ENCODE data around the gene RRAD.
A peak's percentile ranks its signal among the peaks of the same experiment; 100 is the strongest.
"Not testable (repeated sequence)": the region's sequence is repeated elsewhere in the genome, so short reads cannot be mapped to it uniquely, and the experiment has no call there.

Gene RRAD

DNA sequence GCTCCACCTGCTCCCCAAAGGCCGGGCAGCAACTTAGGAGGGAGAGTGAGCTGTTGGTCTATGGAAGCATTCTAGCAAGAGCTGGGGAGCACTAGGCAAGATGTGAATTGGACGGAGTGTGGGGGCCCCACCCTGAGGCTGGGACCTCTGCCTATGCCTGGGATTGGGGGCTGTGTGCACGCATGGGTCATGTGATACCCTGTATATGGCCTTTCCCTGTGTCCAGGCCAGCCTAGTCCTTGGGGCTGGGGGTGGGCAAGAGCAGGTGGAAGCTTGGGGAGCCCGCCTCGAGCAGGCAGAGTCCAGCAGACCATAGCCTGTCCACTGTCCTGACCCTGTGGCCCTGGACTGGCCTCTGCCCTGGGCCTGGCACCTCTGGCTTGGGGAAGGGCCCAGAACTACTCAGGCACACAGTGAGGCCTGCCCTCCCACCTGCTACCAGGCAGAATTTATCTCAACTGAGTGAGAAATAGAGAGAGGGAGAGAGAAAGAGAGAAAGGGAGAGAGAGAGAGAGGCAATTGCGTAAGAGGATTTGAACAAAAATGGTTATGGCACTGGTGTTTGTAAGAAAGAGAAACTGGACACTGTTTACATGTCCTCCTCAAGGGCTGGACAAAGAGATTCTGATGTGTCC is 25.9 kb downstream of the RRAD start:
- peak; percentile 41 for DNase-seq

DNA sequence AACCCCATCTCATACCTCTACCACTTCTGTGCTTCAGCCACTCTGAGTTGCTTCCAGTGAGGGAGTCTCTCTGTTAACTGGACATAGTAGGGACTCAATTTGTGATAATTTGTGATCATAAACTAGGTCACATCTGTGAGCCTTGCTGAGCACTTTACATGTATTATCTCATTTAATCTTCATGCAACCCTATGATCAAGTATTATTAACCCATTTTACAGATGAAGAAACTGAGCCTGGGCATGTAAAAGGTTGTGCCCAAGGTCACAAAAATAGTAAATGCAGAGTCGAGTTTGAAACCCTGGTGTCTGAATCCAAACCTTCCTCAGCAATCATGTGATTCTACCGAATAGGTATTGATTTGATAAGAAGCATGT is 26.4 kb downstream of the RRAD start:
- no peak for DNase-seq

DNA sequence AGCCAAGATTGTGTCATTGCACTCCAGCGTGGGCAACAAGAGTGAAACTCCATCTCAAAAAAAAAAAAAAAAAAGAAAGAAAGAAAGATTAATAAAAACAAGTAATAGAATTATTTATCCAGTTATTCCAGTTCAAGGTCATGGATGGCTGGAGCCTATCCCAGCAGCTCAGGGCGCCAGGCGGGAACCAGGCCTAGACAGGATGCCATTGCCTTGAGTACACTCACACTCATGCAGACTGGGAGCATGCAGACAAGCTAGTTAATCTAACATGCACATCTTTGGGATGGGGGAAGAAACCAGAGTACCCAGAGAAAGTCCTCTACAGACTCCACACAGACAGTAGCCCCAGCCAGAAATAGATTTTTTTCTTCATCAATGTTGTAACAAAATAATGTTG is 27.1 kb downstream of the RRAD start:
- DNase-seq: no peak

DNA sequence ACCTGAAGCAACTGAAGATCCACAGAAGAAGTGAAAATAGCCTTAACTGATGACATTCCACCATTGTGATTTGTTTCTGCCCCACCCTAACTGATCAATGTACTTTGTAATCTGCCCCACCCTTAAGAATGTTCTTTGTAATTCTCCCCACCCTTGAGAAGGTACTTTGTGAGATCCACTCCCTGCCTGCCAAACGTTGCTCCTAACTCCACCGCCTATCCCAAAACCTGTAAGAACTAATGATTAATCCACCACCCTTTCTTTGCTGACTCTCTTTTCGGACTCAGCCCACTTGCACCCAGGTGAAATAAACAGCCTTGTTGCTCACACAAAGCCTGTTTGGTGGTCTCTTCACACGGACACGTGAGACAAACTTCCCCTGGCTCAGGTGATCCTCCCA is 28.7 kb downstream of the RRAD start:
- not testable (repeated sequence) for DNase-seq

DNA sequence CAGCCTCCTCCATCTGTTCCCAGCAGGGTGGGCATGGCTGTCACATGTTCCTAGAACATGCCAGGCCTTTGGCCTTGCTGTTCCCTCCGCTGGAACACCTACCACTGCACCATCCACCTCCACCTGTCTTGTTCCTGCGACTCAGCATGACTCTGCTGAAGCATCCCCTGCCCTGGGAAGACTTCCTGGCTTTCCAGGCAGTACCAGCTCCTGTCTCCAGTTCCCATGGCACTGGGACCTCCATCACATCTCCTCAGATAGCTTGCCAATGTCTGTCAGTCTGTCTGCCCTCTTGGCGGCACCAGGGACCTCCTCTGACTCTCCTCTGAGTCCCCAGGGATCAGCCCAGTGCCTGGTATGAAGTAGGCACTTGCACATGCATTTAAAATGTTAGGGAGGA is 29.3 kb downstream of the RRAD start:
- DNase-seq: no peak

DNA sequence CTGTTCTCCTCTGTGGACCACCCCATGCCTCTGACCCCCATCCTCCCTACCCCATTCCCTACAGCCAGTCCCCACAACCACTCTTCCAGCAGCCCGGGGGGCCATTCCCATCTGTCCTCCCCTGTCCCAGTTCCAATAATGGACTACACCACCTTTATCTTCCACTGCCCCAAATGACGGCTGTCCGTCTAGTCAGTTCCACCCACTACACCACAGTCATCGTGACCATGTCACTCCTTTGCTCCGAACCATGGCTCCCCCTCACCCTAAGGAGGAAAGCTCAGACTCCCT is 29.7 kb downstream of the RRAD start:
- no peak for DNase-seq

DNA sequence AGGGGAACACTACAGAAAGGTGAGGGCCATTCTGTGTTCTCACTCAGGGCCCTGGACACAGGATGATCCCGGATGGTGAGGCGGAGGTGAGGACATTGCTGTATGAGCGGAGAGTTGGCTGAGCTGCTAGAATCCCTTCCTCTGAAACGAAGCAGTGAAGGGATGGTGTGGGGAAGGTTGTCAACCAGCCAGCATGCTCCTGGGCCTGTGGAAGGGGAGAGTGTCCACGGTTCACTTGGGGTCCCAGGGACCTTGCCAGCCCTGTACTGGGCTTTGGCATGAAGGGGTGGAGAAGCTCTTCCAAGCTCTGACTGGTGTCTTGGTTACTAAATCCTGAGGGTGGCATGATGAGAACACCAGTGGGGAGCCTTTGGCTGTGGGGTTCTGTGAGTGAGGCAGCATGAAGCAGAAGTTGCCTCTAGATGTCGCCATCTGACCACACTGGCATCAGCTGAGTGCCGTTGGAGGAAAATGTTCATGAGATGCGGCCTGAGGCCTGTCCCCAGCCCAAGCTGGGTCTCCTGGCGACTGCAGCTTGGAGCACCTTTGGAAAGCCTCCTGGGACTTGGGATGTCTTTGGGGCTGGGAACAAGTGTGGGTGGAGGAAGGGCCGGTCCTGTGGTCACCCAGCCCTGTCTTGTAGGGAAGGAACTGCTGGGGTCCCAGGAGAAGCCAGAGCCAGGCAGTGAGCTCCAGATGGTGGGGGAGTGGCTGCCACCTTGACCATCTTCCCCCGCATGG is 30.2 kb downstream of the RRAD start:
- DNase-seq: peak; percentile 92

DNA sequence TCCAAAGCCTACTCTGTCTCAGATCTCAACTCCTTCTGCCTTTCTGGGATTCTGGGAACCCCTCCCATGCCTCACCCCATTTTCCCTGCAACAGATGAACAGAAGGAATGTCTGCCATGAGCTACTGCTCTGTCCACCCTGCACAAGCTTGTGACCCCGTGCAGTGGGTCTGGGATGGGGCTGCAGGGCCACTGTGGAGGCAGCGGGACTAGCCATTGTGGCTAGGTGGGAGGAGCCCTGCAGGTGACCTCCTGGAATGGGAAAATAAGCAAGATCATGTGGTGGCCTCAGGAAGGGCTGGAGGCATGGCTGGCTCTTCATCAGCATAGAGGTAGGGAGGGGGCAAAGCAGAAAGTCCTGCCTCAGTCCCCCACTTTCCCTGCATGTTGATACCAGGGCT is 31.3 kb downstream of the RRAD start:
- no peak for DNase-seq

DNA sequence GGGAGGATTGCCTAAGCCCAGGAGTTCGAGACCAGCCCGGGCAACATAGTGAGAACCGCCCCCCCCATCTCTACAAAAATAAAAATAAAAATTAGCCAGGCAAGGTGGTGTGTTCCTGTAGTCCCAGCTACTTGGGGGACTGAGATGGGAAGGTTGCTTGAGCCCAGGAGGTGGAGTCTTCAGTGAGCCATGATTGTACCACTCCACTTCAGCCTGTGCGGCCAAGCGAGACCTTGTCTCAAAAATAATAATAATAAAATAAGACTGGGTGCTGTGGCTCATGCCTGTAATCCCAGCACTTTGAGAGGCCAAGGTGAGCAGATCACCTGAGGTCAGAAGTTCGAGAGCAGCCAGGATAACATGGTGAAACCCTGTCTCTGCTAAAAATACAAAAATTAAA is 33.5 kb downstream of the RRAD start:
- no peak for DNase-seq

DNA sequence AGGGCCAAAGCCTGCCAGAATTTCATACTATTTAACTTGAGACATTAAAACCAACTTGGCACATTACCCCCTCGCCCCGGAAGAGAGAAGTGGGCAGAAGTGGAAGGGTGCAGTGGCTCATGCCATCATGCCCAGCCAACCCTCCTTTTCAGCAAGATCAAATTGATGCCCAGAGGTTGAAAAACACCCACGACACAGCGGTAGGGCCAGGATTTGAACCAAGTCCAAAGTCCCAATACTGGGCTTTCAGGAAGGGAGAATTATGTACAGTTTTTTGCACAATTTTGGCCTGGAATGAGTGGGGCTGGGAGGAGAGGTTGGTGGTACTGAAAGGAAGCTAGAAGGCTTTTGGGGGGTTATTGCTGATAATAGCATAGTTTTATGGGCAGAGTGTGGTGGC is 34.0 kb downstream of the RRAD start:
- DNase-seq: no peak

DNA sequence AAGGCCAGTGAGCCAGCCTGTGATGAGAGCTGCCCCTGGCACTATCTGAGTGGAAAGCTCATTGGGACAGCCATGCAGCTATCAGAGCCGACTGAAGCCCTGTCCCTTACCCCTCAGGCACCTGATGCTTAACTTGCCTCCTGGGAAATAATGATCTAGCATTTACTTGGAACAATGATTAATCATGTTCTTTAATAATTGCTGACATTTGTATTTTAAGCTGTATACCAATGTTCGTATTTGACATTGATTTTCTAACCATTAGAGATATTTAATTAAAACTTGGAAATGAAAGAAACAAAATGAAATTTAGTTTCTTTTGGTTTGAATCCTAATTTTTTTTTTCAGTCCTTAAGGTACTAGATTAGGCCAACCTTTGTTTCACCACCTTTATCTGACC is 34.5 kb downstream of the RRAD start:
- no peak for DNase-seq

DNA sequence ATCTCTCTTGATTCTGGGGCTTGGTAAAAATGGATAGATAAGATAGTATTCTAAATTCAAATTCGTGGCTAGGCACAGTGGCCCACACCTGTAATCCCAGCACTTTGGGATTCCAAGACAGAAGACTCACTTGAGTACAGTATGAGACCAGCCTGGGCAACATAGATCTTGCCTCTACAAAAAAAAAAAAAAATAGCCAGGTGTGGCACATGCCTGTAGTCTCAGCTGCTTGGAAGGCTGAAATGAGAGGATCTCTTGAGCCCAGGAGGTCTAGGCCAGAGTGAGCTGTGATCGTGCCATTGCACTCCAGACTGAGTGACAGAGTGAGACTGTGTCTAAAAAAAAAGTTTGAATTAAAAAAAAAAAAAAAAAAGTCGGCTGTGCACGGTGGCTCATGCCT is 35.7 kb downstream of the RRAD start:
- DNase-seq: no peak

DNA sequence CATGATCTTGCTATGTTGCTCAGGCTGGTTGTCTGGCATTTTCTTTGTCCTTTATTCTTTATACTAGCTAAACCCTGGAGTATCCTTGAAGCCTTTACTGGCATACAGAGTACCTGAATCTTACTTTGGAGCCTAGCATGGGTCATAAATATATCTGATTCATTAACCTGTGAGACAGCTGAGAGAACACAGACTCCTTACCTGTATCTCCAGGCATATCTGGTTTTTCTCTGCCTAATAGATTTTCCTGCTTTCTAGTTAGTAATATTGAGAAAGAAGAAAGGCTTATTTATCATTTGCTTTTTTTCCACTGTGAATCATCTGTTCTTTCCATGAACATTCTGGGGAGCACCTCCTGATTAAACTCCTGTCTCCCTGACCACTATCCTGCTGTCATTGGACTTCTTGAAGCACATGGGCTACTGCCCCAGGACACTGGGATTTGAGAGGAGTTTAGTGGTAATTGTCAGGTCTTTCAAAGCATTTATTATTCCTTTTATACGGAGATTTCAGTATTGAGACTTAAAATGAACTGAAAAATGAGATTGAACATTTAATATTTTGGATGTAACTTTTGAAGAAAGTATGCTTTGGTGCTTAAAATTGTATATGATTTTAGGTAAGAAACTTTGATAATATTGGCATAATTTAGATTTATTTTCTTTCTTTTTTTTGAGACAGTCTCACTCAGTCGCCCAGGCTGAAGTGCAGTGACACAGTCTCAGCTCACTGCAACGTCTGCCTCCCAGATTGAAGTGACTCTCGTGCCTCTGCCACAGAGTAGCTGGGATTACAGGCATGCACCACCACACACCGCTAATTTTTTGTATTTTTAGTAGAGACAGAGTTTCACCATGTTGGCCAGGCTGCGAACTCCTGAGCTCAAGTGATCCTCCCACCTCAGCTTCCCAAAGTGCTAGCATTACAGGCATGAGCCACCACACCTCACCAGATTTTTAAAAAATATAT is 36.4 kb downstream of the RRAD start:
- DNase-seq: no peak

DNA sequence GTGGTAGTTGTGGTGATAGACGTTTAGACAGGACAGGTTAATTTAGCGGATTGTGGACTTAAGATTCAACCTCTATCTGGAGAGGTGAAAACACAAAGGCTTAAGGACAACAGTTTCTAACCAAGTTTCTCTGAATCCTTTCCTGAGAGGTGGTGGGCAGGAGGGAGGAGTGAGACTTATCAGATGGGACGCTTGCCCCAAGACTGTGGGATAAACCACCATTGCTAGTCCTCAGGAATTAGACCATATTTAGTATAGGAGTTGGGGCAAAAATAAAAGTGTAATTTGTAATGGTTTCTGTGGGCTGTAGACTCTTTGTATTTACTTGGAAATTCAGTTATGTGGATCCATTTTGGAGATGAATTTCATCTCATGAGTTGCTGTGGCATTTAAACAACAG is 38.4 kb downstream of the RRAD start:
- DNase-seq: peak; percentile 56

DNA sequence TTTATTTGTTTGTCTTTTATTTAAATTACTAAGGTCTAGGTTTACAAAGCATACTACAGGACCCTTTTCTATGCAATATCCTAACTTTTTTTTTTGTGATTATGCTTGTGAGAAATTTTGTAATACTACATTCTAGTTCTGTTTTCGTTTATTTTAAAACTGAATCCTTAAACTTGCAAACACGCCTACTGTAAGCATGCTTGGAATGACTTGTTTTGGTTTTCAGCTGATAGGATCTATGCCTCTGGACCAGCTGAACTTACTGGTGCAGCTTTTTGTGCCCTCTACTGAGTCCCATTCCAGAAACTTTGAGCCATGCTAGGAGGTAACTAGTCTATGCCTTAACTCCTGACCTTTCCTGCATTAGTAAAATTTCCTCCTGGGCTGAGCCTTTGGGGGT is 39.0 kb downstream of the RRAD start:
- no peak for DNase-seq

DNA sequence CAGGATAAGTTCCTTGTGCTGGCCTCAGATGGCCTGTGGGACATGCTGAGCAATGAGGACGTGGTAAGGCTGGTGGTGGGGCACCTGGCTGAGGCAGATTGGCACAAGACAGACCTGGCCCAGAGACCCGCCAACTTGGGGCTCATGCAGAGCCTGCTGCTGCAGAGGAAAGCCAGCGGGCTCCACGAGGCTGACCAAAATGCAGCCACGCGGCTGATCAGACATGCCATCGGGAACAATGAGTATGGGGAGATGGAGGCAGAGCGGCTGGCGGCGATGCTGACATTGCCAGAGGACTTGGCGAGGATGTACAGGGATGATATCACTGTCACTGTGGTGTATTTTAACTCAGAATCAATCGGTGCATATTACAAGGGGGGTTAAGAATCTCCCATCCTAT is 39.8 kb downstream of the RRAD start:
- DNase-seq: no peak

DNA sequence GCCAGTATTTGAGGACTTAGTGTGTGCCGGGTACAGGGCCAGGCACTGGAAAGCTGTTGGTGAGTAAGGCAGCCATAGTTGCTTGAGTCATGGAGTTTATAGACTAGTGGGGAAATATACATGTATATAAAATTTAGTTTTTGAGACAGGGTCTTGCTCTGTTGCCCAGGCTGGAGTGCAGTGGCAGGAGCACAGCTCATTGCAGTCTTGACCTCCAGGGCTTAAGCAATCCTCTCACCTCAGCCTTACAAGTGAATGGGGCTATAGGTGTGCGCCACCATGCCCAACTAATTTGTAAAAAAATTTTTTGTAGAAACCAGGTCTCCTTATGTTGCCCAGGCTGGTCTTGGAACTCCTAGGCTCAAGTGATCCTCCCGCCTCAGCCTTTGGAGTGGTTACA is 42.6 kb downstream of the RRAD start:
- DNase-seq: no peak

DNA sequence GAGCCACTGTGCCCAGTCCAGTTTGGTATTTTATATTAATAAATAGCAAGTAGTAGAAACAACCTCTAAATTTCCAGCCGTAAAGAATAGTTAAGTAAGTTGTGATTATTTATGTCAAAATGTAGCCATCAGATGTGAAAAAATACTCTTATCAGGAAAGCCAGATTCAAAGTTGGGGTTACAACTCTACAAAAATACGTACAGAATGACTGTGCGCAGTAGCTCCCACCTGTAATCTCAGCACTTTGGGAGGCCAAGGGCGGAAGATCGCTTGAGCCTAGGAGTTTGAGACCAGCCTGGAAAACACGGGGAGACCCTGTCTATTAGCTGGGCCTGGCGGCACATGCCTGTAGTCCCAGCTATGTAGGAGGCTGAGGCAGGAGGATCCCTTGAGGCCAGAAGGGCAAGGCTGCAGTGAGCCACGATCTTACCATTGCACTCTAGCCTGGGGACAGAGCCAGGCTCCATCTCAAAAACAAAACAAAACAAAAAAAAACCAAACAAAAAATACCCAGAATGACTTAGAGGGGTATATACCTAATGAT is 43.3 kb downstream of the RRAD start:
- no peak for DNase-seq

DNA sequence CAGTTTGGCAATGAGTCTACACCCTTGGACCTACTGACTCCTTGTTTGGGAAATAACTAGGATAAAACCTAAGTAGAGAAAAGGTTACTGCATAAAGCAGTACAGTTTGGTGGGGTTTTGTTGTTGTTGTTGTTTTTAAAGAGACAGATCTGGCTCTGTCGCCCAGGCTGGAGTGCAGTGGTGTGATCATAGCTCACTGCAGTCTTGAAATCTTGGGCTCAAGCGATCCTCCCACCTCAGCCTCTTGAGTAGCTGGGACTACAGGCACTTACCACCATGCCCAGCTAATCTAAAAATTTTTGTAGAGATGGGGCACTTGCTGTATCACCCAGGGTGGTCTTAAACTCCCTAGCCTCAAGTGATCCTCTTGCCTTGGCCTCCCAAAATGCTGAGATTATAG is 43.8 kb downstream of the RRAD start:
- no peak for DNase-seq

DNA sequence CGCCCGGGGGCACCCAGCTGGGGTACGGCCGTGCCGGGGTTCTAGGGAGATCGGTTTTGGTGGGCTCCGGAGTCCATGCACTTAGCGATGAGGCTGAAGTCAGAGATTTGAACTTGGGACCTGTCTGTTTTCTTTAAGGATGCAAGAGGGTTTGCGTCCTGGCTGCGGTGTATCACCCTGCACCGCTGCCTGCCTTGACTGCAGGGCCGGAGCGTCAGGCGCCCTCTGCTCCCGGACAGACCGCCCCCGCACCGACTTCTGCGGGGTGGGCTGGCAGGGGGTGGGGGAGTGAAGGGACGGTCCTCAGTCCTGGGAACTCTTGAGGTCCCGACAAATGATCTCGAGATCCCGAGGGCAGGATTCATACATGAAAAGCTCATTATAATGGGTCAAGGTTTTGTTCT is 44.3 kb downstream of the RRAD start:
- peak; percentile 44 for DNase-seq

DNA sequence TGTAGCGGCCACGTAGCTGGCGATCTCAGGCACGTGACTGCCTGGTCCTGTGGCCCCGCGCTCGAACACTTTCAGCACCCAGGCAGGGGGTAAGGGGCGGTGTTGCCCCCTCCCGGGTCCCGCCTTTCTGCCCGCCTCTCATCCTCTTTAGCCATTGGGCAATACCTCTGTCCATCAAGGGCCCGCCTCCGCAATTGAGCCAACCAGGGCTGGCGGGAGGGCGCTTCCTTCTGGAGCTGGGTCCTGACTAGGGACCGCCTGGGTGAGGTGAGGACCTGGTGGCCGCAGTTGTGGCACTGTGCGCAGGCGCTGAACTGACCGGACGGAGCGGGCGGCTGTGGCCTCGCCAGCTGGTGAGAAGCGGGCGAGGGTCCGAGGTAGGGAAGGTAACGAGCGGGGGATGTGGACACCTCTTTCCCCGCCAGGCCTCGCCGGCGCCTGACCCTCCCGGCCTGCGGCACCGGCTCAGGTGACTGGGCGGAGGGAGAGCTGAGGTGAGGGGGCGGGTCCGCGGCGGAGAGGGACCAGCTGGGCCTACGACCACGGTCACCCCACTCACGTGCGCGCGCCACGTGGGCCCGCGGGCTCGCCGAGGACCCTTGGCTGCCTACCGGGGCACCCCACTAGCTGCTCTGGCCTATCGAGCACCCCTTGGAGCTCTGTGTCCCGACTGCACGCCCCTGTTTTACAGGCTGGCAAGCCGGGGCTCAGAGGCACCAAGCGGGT is 44.9 kb downstream of the RRAD start, which contains the start of gene PDP2:
PDP2 (plus strand) TSS at position 228 of the 726 bp plus-strand sequence. CDS start 3,770 bp downstream, outside the sequence.
- DNase-seq: peak; percentile 96

DNA sequence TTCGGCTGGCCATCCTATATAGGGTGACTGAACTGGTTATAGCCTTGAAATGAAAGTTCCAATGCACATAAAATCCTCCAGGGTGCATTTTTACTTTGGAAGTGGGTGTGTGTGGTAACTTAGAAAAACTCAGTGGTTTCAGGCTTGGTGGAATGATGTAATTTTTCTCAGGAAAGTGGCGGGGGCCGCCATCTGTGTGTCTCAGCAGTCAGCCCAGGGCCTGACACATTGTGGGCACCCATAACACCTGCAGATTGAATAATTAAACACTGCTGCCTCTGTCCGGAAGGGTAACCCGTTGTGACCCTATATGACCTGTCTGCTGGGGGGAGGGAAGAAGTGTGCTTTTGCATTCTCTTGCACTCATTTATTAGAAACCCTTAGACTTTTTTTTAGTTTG is 47.3 kb downstream of the RRAD start:
- peak; percentile 41 for DNase-seq
